ENCODE data around the gene PARP14.
"Not testable (repeated sequence)": the region's sequence is repeated elsewhere in the genome, so short reads cannot be mapped to it uniquely, and the experiment has no call there.

The PARP14 gene

GRCh38 chr3:122727294-122727693 is 46.7 kb downstream of the PARP14 start:
- DNase-seq (ENCODE audit: low read depth), result no peak

GRCh38 chr3:122727766-122728165 is 47.1 kb downstream of the PARP14 start:
- DNase-seq (ENCODE audit: low read depth), result no peak

- no peak for DNase-seq (ENCODE audit: low read depth)
These were observed 47.5 kb downstream of the PARP14 start for GRCh38 chr3:122728186-122728585.

GRCh38 chr3:122728756-122729514 is 48.3 kb downstream of the PARP14 start:
- DNase-seq (ENCODE audit: low read depth), result no peak

GRCh38 chr3:122730240-122730639 is 49.6 kb downstream of the PARP14 start:
- DNase-seq (ENCODE audit: low read depth), result no peak

- not testable (repeated sequence) for DNase-seq (ENCODE audit: low read depth)
These were observed 52.3 kb downstream of the PARP14 start for GRCh38 chr3:122732682-122733525.

- DNase-seq (ENCODE audit: low read depth), result no peak
These were observed 58.5 kb downstream of the PARP14 start for GRCh38 chr3:122739172-122739571.

- DNase-seq (ENCODE audit: low read depth), result no peak
These were observed 61.6 kb downstream of the PARP14 start for GRCh38 chr3:122742234-122742633.

GRCh38 chr3:122743581-122744120 is 63.0 kb downstream of the PARP14 start:
- no peak for DNase-seq (ENCODE audit: low read depth)

GRCh38 chr3:122745369-122746021 is 64.9 kb downstream of the PARP14 start:
- DNase-seq (ENCODE audit: low read depth), result no peak

- DNase-seq (ENCODE audit: low read depth), result not testable (repeated sequence)
These were observed 66.7 kb downstream of the PARP14 start for GRCh38 chr3:122747295-122747694.

GRCh38 chr3:122748347-122748746 is 67.7 kb downstream of the PARP14 start:
- DNase-seq (ENCODE audit: low read depth), result no peak

- no peak for DNase-seq (ENCODE audit: low read depth)
These were observed 74.3 kb downstream of the PARP14 start for GRCh38 chr3:122754929-122755328.

GRCh38 chr3:122755491-122755890 is 74.9 kb downstream of the PARP14 start:
- no peak for DNase-seq (ENCODE audit: low read depth)

GRCh38 chr3:122758877-122759560 is 78.4 kb downstream of the PARP14 start:
- no peak for DNase-seq (ENCODE audit: low read depth)

- DNase-seq (ENCODE audit: low read depth), result no peak
These were observed 80.0 kb downstream of the PARP14 start for GRCh38 chr3:122760453-122761271.

- DNase-seq (ENCODE audit: low read depth), result no peak
These were observed 85.8 kb downstream of the PARP14 start for GRCh38 chr3:122766430-122766829.

GRCh38 chr3:122767540-122768372 is 87.1 kb downstream of the PARP14 start:
- DNase-seq (ENCODE audit: low read depth), result no peak

GRCh38 chr3:122770521-122771202 is 90.0 kb downstream of the PARP14 start:
- no peak for DNase-seq (ENCODE audit: low read depth)
